ENCODE results near the gene APCDD1L. TPM values are rescaled to one million over a fixed set of nuclear protein-coding genes. Genes with fewer than 3 reads are reported as not detected.

The APCDD1L gene
- total and polyA plus RNA-seq, 7 donors: 0.22 to 1.9 (median 0.84) TPM; not detected in 1

DNA sequence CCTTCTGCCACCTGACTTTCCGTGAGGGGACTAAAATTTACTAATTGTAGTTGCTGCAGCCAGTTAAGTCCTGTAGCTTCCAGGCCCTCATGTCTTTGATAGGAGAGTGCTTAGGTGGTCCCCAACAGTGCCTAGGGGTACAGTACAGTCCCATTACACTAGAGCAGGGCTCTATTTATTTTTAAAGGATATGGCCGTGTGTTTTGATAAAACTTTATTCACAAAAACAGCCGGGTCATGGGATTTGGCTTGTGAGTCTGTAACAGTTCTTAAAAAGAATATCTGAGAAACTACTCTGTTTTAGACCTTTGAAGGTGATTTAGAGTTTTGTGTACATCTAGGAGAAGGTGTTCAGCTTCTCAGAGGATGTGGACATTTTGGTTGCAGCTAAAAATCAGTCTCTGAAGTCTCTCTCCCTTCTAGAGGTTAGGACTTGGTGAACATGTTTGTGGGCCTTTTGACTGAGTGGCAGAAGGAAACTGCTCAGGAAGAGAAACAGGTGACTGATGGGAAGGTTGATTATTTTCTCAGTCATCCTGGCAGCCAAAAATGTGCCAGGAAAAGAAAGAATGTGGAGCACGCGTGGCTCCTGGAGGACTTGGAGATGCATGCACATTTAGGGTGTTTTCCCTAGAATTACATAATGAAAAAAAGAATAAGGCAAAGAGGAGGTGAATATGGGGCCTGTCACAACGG is 68.8 kb downstream of the APCDD1L start:
- Histone ChIP-seq H3K4me1 (peaks cover 0 to 35% (median 19%) of the 10 kb centered on the region in 4 donors), H3K9me3 (no peaks in the 10 kb centered on the region), H3K27me3 (no peaks in the 10 kb centered on the region), H3K27ac (peak overlapping the region in 1 of 4 donors; percentile 7), H3K36me3 (peaks cover 0 to 30% (median 14%) of the 10 kb centered on the region in 4 donors), H3K4me3 (no peak overlapping the region)
- no peak for TF ChIP-seq EP300 (IDR thresholded peaks at IDR 0.05)
- TF ChIP-seq, protein P1, sequence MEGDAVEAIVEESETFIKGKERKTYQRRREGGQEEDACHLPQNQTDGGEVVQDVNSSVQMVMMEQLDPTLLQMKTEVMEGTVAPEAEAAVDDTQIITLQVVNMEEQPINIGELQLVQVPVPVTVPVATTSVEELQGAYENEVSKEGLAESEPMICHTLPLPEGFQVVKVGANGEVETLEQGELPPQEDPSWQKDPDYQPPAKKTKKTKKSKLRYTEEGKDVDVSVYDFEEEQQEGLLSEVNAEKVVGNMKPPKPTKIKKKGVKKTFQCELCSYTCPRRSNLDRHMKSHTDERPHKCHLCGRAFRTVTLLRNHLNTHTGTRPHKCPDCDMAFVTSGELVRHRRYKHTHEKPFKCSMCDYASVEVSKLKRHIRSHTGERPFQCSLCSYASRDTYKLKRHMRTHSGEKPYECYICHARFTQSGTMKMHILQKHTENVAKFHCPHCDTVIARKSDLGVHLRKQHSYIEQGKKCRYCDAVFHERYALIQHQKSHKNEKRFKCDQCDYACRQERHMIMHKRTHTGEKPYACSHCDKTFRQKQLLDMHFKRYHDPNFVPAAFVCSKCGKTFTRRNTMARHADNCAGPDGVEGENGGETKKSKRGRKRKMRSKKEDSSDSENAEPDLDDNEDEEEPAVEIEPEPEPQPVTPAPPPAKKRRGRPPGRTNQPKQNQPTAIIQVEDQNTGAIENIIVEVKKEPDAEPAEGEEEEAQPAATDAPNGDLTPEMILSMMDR (IDR thresholded peaks at IDR 0.05): no peak
- no peak for TF ChIP-seq POLR2A (IDR thresholded peaks at IDR 0.05)
- TF ChIP-seq POLR2AphosphoS5 (IDR thresholded peaks at IDR 0.05): no peak
- 88 to 92% methylated on average over 6 of the region's 6 CpGs for WGBS, 2 donors
- DNase-seq: no peak
- intact Hi-C loops (cut with DNase I): loop anchor here (2.0 to 5.0 kb wide), 2 partner anchors 139 to 210 kb away; partner anchors contain the start of gene RAB22A

GRCh38 chr20:58444746-58445255 is 70.4 kb downstream of the APCDD1L start:
- DNase-seq: no peak
- intact Hi-C loops (cut with DNase I): loop anchor here (5.0 kb wide), 1 partner anchor 138 kb away; the partner anchor contains the start of gene RAB22A
- WGBS, 2 donors: 91 to 95% methylated on average over 5 of the region's 5 CpGs
- Histone ChIP-seq H3K4me1 (peaks cover 0 to 34% (median 12%) of the 10 kb centered on the region in 4 donors), H3K4me3 (no peak overlapping the region), H3K27me3 (no peaks in the 10 kb centered on the region), H3K9me3 (no peaks in the 10 kb centered on the region), H3K27ac (no peak overlapping the region), H3K36me3 (peaks cover 0 to 43% (median 14%) of the 10 kb centered on the region in 4 donors)
- TF ChIP-seq POLR2A (IDR thresholded peaks at IDR 0.05) (no peak), POLR2AphosphoS5 (IDR thresholded peaks at IDR 0.05) (no peak), EP300 (IDR thresholded peaks at IDR 0.05) (no peak)
- TF ChIP-seq, protein P1 (IDR thresholded peaks at IDR 0.05): no peak

DNA sequence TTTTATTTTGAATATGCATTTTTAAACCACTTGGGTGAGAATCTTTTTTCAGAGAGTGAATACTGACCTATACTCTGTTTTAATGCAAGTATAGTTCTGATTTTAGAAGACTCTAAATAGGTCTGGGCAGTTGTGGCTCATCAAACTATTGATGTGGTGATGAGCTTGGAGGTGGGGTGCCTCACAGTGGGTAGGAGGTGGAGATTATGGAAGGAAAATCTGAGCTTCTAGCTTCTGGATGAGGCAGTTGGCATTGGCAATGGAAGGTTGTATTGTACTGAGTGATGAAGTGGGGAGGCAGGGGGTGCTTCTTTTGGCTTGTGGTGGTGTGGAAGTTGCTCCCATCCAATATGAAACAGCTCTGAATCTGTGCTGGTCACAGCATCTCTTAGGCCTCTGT is 73.5 kb downstream of the APCDD1L start:
- no peak overlapping the region for H3K27ac ChIP-seq
- H3K27me3 ChIP-seq: no peaks in the 10 kb centered on the region
- H3K9me3 ChIP-seq: no peaks in the 10 kb centered on the region
- no peak overlapping the region for H3K4me3 ChIP-seq
- H3K4me1 ChIP-seq: peaks cover 0 to 25% (median 11%) of the 10 kb centered on the region in 4 donors
- no peak for DNase-seq
- TF ChIP-seq POLR2A (IDR thresholded peaks at IDR 0.05) (no peak), EP300 (IDR thresholded peaks at IDR 0.05) (no peak), POLR2AphosphoS5 (IDR thresholded peaks at IDR 0.05) (no peak)
- TF ChIP-seq, protein P1 (IDR thresholded peaks at IDR 0.05): no peak
- intact Hi-C loops (cut with DNase I): no loop called here
- H3K36me3 ChIP-seq: peaks cover 0 to 43% (median 10%) of the 10 kb centered on the region in 4 donors

GRCh38 chr20:58440021-58440767 is 75.0 kb downstream of the APCDD1L start:
- Histone ChIP-seq H3K27me3 (no peaks in the 10 kb centered on the region), H3K4me1 (peaks cover 0 to 23% (median 11%) of the 10 kb centered on the region in 4 donors), H3K27ac (peak overlapping the region in 3 of 4 donors; percentile 23 to 47 (median 32)), H3K4me3 (no peak overlapping the region), H3K36me3 (peaks cover 0 to 38% (median 7%) of the 10 kb centered on the region in 4 donors), H3K9me3 (no peaks in the 10 kb centered on the region)
- no peak for DNase-seq
- TF ChIP-seq POLR2AphosphoS5 (IDR thresholded peaks at IDR 0.05) (no peak), EP300 (IDR thresholded peaks at IDR 0.05) (no peak), POLR2A (IDR thresholded peaks at IDR 0.05) (no peak)
- TF ChIP-seq, protein P1 (IDR thresholded peaks at IDR 0.05): no peak
- 89 to 95% methylated on average over 5 of the region's 5 CpGs for WGBS, 2 donors
- intact Hi-C loops (cut with DNase I): no loop called here

Data from sigmoid colon (tissue), 7 donors.